ENCODE measurements around the gene HEATR5B.
"Not testable (repeated sequence)": the region's sequence is repeated elsewhere in the genome, so short reads cannot be mapped to it uniquely, and the experiment has no call there.

The HEATR5B gene

GRCh38 chr2:37011130-37011529 lies 73.0 kb downstream of the HEATR5B start:
- DNase-seq (ENCODE audit: insufficient read length) (no peak), FAIRE-seq (no peak)
- TF ChIP-seq TAF1 (IDR thresholded peaks at IDR 0.05; ENCODE audit: borderline replicate concordance, low read depth, low read length) (no peak), POLR2A (IDR thresholded peaks at IDR 0.05; ENCODE audit: low read depth, low read length) (no peak), POLR2AphosphoS5 (IDR thresholded peaks at IDR 0.05; ENCODE audit: low read depth, low read length) (no peak)

- DNase-seq (ENCODE audit: insufficient read length) (peak; percentile 2), FAIRE-seq (peak; percentile 96)
- no peak for TF ChIP-seq TAF1 (IDR thresholded peaks at IDR 0.05; ENCODE audit: borderline replicate concordance, low read depth, low read length)
- TF ChIP-seq POLR2A (IDR thresholded peaks at IDR 0.05; ENCODE audit: low read depth, low read length), result no peak
These were observed 78.9 kb downstream of the HEATR5B start for GRCh38 chr2:37005118-37005868.

GRCh38 chr2:37000988-37001556 lies 83.1 kb downstream of the HEATR5B start:
- TF ChIP-seq POLR2AphosphoS5 (IDR thresholded peaks at IDR 0.05; ENCODE audit: low read depth, low read length), result no peak
- no peak for TF ChIP-seq TAF1 (IDR thresholded peaks at IDR 0.05; ENCODE audit: borderline replicate concordance, low read depth, low read length)
- TF ChIP-seq POLR2A (IDR thresholded peaks at IDR 0.05; ENCODE audit: low read depth, low read length), result no peak
- FAIRE-seq, result no peak
- DNase-seq (ENCODE audit: insufficient read length), result no peak

DNA sequence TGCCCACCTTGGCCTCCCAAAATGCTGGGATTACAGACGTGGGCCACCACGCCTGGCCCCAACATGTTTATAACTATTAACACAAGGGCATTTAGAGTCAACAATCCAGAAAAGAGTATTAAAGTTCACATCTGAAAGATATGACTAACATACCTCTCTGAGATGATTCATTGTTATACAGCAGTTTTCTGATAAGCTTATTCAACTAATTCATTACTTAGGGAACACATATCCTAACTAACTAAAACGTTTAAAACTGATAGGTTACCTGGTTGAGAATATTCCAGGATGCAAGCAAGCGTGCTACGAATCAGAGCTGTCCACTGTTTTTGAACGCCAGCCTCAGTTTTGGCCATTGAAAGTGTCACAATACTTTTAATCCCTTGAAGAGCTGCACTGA lies 83.9 kb downstream of the HEATR5B start:
- FAIRE-seq (peak; percentile 65), DNase-seq (ENCODE audit: insufficient read length) (no peak)
- TF ChIP-seq POLR2AphosphoS5 (IDR thresholded peaks at IDR 0.05; ENCODE audit: low read depth, low read length) (no peak), TAF1 (IDR thresholded peaks at IDR 0.05; ENCODE audit: borderline replicate concordance, low read depth, low read length) (no peak), POLR2A (IDR thresholded peaks at IDR 0.05; ENCODE audit: low read depth, low read length) (no peak)

GRCh38 chr2:36999416-36999815 lies 84.8 kb downstream of the HEATR5B start:
- not testable (repeated sequence) for DNase-seq (ENCODE audit: insufficient read length); FAIRE-seq

DNA sequence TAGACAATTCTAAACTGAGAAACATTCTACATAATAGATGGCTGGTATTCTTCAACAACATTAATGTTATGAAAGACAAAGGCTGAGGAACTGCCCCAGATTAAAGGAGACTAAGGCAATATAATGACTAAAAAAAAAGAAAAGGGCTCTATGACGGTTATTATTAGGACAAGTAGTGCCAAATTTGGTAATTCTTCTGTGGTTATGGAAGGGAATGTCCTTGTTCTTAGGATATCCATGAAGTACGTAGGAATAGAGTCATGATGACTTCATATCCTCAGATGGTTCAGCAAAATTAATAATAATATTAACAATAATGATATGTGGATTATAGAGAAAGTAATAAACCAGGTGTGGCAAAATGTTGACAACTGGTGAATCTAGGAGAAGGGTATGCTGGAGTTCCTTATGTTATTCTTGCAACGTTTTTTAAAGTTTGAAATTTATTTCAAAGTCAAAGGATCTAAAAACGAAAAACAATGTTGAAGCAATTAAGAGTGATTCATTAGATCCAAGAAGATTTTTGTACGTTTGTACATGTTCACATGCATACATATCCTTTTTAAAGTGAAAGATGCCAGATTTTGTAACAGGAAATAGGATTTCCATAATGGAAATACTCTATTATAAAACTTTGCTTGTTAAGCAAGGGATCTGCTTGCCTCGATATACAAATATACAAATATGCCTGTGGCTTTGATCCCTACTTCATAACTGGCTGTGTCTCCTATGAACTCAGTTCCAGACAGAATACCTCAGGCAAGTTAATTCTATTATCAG lies 90.1 kb downstream of the HEATR5B start:
- FAIRE-seq, result no peak
- DNase-seq (ENCODE audit: insufficient read length), result no peak

DNA sequence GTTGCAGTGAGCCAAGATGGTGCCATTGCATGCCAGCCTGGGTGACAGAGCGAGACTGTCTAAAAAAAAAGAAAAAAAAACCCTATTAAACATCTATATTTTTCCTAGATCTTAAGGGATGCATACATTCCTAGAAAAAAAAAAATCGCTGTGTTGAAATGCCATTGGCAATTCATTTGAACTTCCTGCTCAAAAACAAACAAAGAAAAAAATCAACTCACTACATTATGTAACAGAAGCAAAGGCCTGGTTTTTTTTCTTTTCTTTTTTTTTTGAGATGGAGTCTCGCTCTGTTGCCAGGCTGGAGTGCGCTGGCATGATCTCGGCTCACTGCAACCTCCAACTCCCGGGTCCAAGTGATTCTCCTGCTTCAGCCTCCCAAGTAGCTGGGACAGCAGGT lies 96.2 kb downstream of the HEATR5B start:
- no peak for DNase-seq (ENCODE audit: insufficient read length)
- TF ChIP-seq POLR2A (IDR thresholded peaks at IDR 0.05; ENCODE audit: low read depth, low read length), result no peak
- FAIRE-seq, result no peak

More for the DNA sequence above, 90.1 kb downstream of the HEATR5B start:
- TF ChIP-seq POLR2A (IDR thresholded peaks at IDR 0.05; ENCODE audit: low read depth, low read length) (no peak), POLR2AphosphoS5 (IDR thresholded peaks at IDR 0.05; ENCODE audit: low read depth, low read length) (no peak), TAF1 (IDR thresholded peaks at IDR 0.05; ENCODE audit: borderline replicate concordance, low read depth, low read length) (no peak)

DNA sequence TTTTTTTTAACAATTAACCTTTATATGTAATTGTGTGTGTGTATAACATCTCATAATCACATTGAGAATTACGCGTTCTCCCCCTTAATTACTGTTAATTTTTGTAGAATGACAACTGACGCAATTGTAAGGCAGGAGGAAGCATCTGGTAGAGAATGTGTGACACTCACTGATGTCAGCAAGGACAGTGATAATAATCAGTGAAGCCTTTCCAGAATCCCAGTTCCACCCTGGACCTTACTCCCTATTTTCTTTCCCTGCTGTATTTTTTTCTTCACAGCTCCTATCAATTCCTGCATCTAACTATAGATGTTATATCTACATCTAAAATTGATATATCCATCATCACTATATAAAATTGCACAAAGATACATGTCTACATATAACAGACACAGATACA lies 101.7 kb downstream of the HEATR5B start:
- DNase-seq (ENCODE audit: insufficient read length) (no peak), FAIRE-seq (no peak)
- TF ChIP-seq TAF1 (IDR thresholded peaks at IDR 0.05; ENCODE audit: borderline replicate concordance, low read depth, low read length), result no peak
- TF ChIP-seq POLR2A (IDR thresholded peaks at IDR 0.05; ENCODE audit: low read depth, low read length), result no peak
- TF ChIP-seq POLR2AphosphoS5 (IDR thresholded peaks at IDR 0.05; ENCODE audit: low read depth, low read length), result no peak

DNA sequence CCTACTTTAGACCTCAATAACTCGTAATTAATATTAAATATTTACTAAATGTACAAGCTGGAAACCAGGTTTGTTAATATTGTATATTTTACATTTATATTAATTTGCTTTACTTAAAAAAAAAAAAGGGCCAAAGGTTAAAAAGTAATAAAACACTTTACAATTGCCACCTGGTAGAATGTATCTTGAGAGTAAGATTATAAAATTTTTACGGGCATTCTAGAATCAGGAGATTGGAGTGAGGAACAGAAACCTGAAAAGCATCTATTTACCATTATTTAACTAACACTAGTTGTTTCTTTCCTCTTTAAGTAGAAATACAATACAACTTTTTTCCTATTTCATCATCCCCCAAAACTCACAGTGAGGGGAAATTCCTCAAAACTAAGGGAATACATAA lies 102.3 kb downstream of the HEATR5B start:
- TF ChIP-seq POLR2AphosphoS5 (IDR thresholded peaks at IDR 0.05; ENCODE audit: low read depth, low read length) (no peak), POLR2A (IDR thresholded peaks at IDR 0.05; ENCODE audit: low read depth, low read length) (no peak), TAF1 (IDR thresholded peaks at IDR 0.05; ENCODE audit: borderline replicate concordance, low read depth, low read length) (no peak)
- no peak for FAIRE-seq
- DNase-seq (ENCODE audit: insufficient read length), result no peak

DNA sequence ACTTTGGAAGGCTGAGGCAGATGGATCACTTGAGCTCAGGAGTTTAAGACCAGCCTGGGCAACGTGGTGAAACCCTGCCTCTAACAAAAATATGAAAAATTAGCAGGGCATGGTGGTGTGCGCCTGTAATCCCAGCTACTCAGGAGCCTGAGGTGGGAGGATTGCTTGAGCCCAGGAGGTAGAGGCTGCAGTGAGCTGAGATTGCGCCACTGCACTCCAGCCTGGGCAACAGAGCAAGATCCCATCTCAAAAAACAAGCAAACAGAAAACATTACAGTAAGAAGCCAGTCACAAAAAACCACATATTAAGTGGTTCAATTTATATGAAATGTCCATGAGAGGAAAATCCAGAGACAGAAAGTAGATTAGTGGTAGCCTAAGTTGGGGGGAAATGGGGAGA lies 105.2 kb downstream of the HEATR5B start:
- not testable (repeated sequence) for DNase-seq (ENCODE audit: insufficient read length); FAIRE-seq

GRCh38 chr2:36976065-36976464 lies 108.1 kb downstream of the HEATR5B start:
- FAIRE-seq (no peak), DNase-seq (ENCODE audit: insufficient read length) (no peak)
- TF ChIP-seq TAF1 (IDR thresholded peaks at IDR 0.05; ENCODE audit: borderline replicate concordance, low read depth, low read length) (no peak), POLR2A (IDR thresholded peaks at IDR 0.05; ENCODE audit: low read depth, low read length) (no peak), POLR2AphosphoS5 (IDR thresholded peaks at IDR 0.05; ENCODE audit: low read depth, low read length) (no peak)

GRCh38 chr2:36975306-36975705 lies 108.9 kb downstream of the HEATR5B start:
- DNase-seq (ENCODE audit: insufficient read length) (no peak), FAIRE-seq (no peak)
- TF ChIP-seq POLR2AphosphoS5 (IDR thresholded peaks at IDR 0.05; ENCODE audit: low read depth, low read length), result no peak
- no peak for TF ChIP-seq POLR2A (IDR thresholded peaks at IDR 0.05; ENCODE audit: low read depth, low read length)
